HepG2 (cell line): Measurements from ENCODE around the gene MEA1. TPM values are rescaled to one million over a fixed set of nuclear protein-coding genes. Genes with fewer than 3 reads are reported as not detected.

ENCODE experiments used
- AKNA ChIP-seq: sonication (generic); formaldehyde crosslinking; IDR thresholded peaks from 2 replicates; pipeline ENCODE4 v1.4.0; 2020; ENCODE audit warnings: missing genetic modification reagents, borderline replicate concordance
- ARID5B ChIP-seq: IDR thresholded peaks from 2 replicates; pipeline ENCODE4 v1.4.0; 2020; ENCODE audit warnings: mild to moderate bottlenecking, missing genetic modification reagents
- CEBPG ChIP-seq: IDR thresholded peaks from 2 replicates; pipeline ENCODE4 v1.6.1; 2016
- ETS1 ChIP-seq: sonication (generic); formaldehyde crosslinking; IDR thresholded peaks from 2 replicates; pipeline ENCODE4 v1.4.0; 2020; ENCODE audit warnings: missing genetic modification reagents
- NFYB ChIP-seq: sonication (generic); formaldehyde crosslinking; IDR thresholded peaks from 2 replicates; pipeline ENCODE4 v1.4.0; 2020; ENCODE audit warnings: missing genetic modification reagents
- TOPORS ChIP-seq: sonication (generic); formaldehyde crosslinking; IDR thresholded peaks from 2 replicates; pipeline ENCODE4 v1.8.0; 2023; ENCODE audit warnings: mild to moderate bottlenecking, missing genetic modification reagents
- ZNF30 ChIP-seq: sonication (generic); formaldehyde crosslinking; IDR thresholded peaks from 2 replicates; pipeline ENCODE4 v1.5.0; 2020; ENCODE audit warnings: mild to moderate bottlenecking, missing genetic modification reagents
- ZNF318 ChIP-seq: sonication (generic); formaldehyde crosslinking; IDR thresholded peaks from 2 replicates; pipeline ENCODE4 v1.4.0; 2020; ENCODE audit warnings: mild to moderate bottlenecking, missing genetic modification reagents
- ZNF484 ChIP-seq: sonication (generic); formaldehyde crosslinking; IDR thresholded peaks from 2 replicates; pipeline ENCODE4 v1.5.1; 2020; ENCODE audit warnings: mild to moderate bottlenecking, low read depth, missing genetic modification reagents, borderline replicate concordance
- ZNF530 ChIP-seq: sonication (generic); formaldehyde crosslinking; IDR thresholded peaks from 2 replicates; pipeline ENCODE4 v1.5.0; 2020; ENCODE audit warnings: low read depth, mild to moderate bottlenecking, missing genetic modification reagents
- polyA plus RNA-seq, 8 experiments: library from polyadenylated mRNA; depleted of rRNA in 3 of 8; stranded (reverse) in 7 of 8; unstranded in 1 of 8; fragments of >200 nt; fragmentation: Illumina TruSeq in 4 of 8; extraction: Trizol in 4 of 8; gene quantifications; 2 replicates each; pipeline versions ENCODE4 v1.2.1 to v1.2.3, GENCODE V29; 2011 to 2016; ENCODE audit warnings: low read depth in 4 of 8, missing spikeins in 1 of 8, mixed read lengths in 1 of 8; ENCODE audit not compliant: insufficient read depth in 1 of 8
- total RNA-seq, 5 experiments: library from RNA; depleted of rRNA; stranded (reverse); fragments of >200 nt; fragmentation: Illumina TruSeq; extraction: Trizol; gene quantifications; 2 replicates each; pipeline ENCODE4 v1.2.3, GENCODE V29; 2016; ENCODE audit warnings: low read depth in 1 of 5

The MEA1 gene
- total and polyA plus RNA-seq, 2 of the 13 experiments (the other 11 are each of a cell fraction or from before 2014, with no cell fraction given), result 75.6 to 86.2 TPM

GRCh38 chr6:43060034-43060754, 46.4 kb upstream of the MEA1 start (continued):
- TF ChIP-seq AKNA (CRISPR knock-in tag) (no peak), NFYB (CRISPR knock-in tag) (no peak), ZNF530 (CRISPR knock-in tag) (no peak), ZNF30 (no peak), CEBPG (CRISPR knock-in tag) (peak; percentile 59; the same call in 1 of the 2 replicates), ZNF484 (CRISPR knock-in tag) (no peak), ETS1 (CRISPR knock-in tag) (no peak; the same call in 1 of the 2 replicates), ARID5B (CRISPR knock-in tag) (peak; percentile 64), TOPORS (CRISPR knock-in tag) (peak; percentile 47), ZNF318 (peak; percentile 81; the same call in 1 of the 2 replicates)
